ENCODE measurements around the gene FARP1.

FARP1 gene

GRCh38 chr13:98309569-98310335 is 166.9 kb downstream of the FARP1 start:
- H3K4me3 ChIP-seq (ENCODE audit: low read depth, low read length) = no peak overlapping the region
- no peak for TF ChIP-seq CTCF (IDR thresholded peaks at IDR 0.05; ENCODE audit: borderline replicate concordance, insufficient read depth, low read depth, low read length)

GRCh38 chr13:98310485-98311199 is 167.7 kb downstream of the FARP1 start:
- no peak overlapping the region for H3K4me3 ChIP-seq (ENCODE audit: low read depth, low read length)

GRCh38 chr13:98311200-98311548 is 168.3 kb downstream of the FARP1 start:
- no peak overlapping the region for H3K4me3 ChIP-seq (ENCODE audit: low read depth, low read length)
- no peak for TF ChIP-seq CTCF (IDR thresholded peaks at IDR 0.05; ENCODE audit: borderline replicate concordance, insufficient read depth, low read depth, low read length)

More at GRCh38 chr13:98310485-98311199, 167.7 kb downstream of the FARP1 start:
- TF ChIP-seq CTCF (IDR thresholded peaks at IDR 0.05; ENCODE audit: borderline replicate concordance, insufficient read depth, low read depth, low read length) = no peak

GRCh38 chr13:98312606-98313005 is 169.7 kb downstream of the FARP1 start:
- H3K4me3 ChIP-seq (ENCODE audit: low read depth, low read length) = no peak overlapping the region
- no peak for TF ChIP-seq CTCF (IDR thresholded peaks at IDR 0.05; ENCODE audit: borderline replicate concordance, insufficient read depth, low read depth, low read length)

GRCh38 chr13:98313023-98313921 is 170.4 kb downstream of the FARP1 start:
- H3K4me3 ChIP-seq (ENCODE audit: low read depth, low read length) = no peak overlapping the region
- no peak for TF ChIP-seq CTCF (IDR thresholded peaks at IDR 0.05; ENCODE audit: borderline replicate concordance, insufficient read depth, low read depth, low read length)

- H3K4me3 ChIP-seq (ENCODE audit: low read depth, low read length) = no peak overlapping the region
- TF ChIP-seq CTCF (IDR thresholded peaks at IDR 0.05; ENCODE audit: borderline replicate concordance, insufficient read depth, low read depth, low read length) = no peak
Observed at GRCh38 chr13:98313922-98314292, 171.0 kb downstream of the FARP1 start.

All from GM12875 (cell line).